GM18907 (cell line): ENCODE results near the gene NPDC1.

Source experiments
- ATAC-seq: cut with Tn5 transposase; IDR thresholded peaks from one replicate; pipeline ENCODE4 v1.9.1; 2021; ENCODE audit warnings: mild to moderate bottlenecking, moderate library complexity; ENCODE audit not compliant: unreplicated experiment

NPDC1 gene

GRCh38 chr9:137027369-137028262, 18.4 kb downstream of the NPDC1 start, which contains the start of gene ABCA2:
TSS of gene ABCA2 (minus strand) at chr9:137028237. CDS start at chr9:137028140, 97 bp downstream.
- ATAC-seq: no peak

GRCh38 chr9:137026828-137027227, 19.1 kb downstream of the NPDC1 start:
- no peak for ATAC-seq

- ATAC-seq: no peak
Observed at GRCh38 chr9:137026384-137026783, 19.6 kb downstream of the NPDC1 start.

GRCh38 chr9:137025517-137025966, 20.4 kb downstream of the NPDC1 start:
- ATAC-seq: no peak

GRCh38 chr9:137023583-137023991, 22.4 kb downstream of the NPDC1 start:
- ATAC-seq: no peak

GRCh38 chr9:137023157-137023556, 22.8 kb downstream of the NPDC1 start:
- no peak for ATAC-seq

- ATAC-seq: no peak
Observed at GRCh38 chr9:137022662-137023008, 23.3 kb downstream of the NPDC1 start.

GRCh38 chr9:137021979-137022661, 23.9 kb downstream of the NPDC1 start:
- no peak for ATAC-seq

- ATAC-seq: no peak
Observed at GRCh38 chr9:137021568-137021978, 24.4 kb downstream of the NPDC1 start.

- ATAC-seq: no peak
Observed at GRCh38 chr9:137020771-137021567, 25.0 kb downstream of the NPDC1 start.

GRCh38 chr9:137019891-137020683, 25.9 kb downstream of the NPDC1 start:
- ATAC-seq: no peak

GRCh38 chr9:137018761-137019559, 27.0 kb downstream of the NPDC1 start:
- no peak for ATAC-seq

- no peak for ATAC-seq
Observed at GRCh38 chr9:137017791-137018497, 28.0 kb downstream of the NPDC1 start.

GRCh38 chr9:137017071-137017470, 28.9 kb downstream of the NPDC1 start:
- no peak for ATAC-seq

GRCh38 chr9:137016436-137016835, 29.5 kb downstream of the NPDC1 start:
- no peak for ATAC-seq

GRCh38 chr9:137015976-137016375, 30.0 kb downstream of the NPDC1 start:
- ATAC-seq: no peak

GRCh38 chr9:137015540-137015930, 30.4 kb downstream of the NPDC1 start:
- no peak for ATAC-seq

GRCh38 chr9:137014776-137015539, 31.0 kb downstream of the NPDC1 start:
- no peak for ATAC-seq
